CD4-positive, alpha-beta T cell (primary cell): ENCODE data around the gene CASTOR1. TPM values are rescaled to one million over a fixed set of nuclear protein-coding genes. Genes with fewer than 3 reads are reported as not detected.

ENCODE experiments used
- ATAC-seq: fragments of 200-7000 bp; cut with Tn5 transposase; one replicate; pipeline ENCODE4 v1.10.0; 2022; ENCODE audit warnings: mild to moderate bottlenecking; ENCODE audit not compliant: poor library complexity
- CTCF ChIA-PET: fragments of 350-600 bp; sonication (Branson Sonifier 250); formaldehyde crosslinking; loops from one replicate; lab custom pipeline; 2021; ENCODE audit warnings: antibody characterized with exemption, inconsistent platforms; lab: Charles Lee
- POLR2A ChIA-PET: fragments of 350-600 bp; sonication (Branson Sonifier 250); formaldehyde crosslinking; loops from one replicate; lab custom pipeline; 2021; ENCODE audit warnings: antibody characterized with exemption, inconsistent platforms; lab: Charles Lee
- DNase-seq, 14 experiments: peaks; one replicate each; pipeline ENCODE4 v3.0.0-alpha.2; 2013 to 2020; ENCODE audit warnings: mixed read lengths in 2 of 14
- H3K27ac ChIP-seq, 2 donors: one replicate each; pipeline versions ENCODE4 v1.5.1 to v1.7.0; 2013; ENCODE audit warnings: low read length in 2 of 2, low read depth in 1 of 2, mild to moderate bottlenecking in 1 of 2
- H3K27me3 ChIP-seq, 2 experiments: 1 replicate in 1 of 2; 2 replicates in 1 of 2; pipeline versions ENCODE4 v1.6.1 to v1.7.0; 2013; ENCODE audit warnings: low read length in 2 of 2, control low read depth in 1 of 2, mild to moderate bottlenecking in 1 of 2, moderate library complexity in 1 of 2; ENCODE audit not compliant: insufficient read depth in 2 of 2, control insufficient read depth in 1 of 2
- H3K36me3 ChIP-seq: one replicate; pipeline ENCODE4 v1.6.1; 2013; ENCODE audit warnings: low read length, control low read depth; ENCODE audit not compliant: insufficient read depth
- H3K4me1 ChIP-seq: one replicate; pipeline ENCODE4 v1.6.1; 2013; ENCODE audit warnings: low read length, control low read depth; ENCODE audit not compliant: insufficient read depth
- H3K4me3 ChIP-seq: one replicate; pipeline ENCODE4 v1.5.1; 2013; ENCODE audit warnings: mild to moderate bottlenecking, low read length, moderate library complexity
- H3K9me3 ChIP-seq, 2 experiments: 1 replicate in 1 of 2; 2 replicates in 1 of 2; pipeline versions ENCODE4 v1.6.1 to v1.7.0; 2013; ENCODE audit warnings: low read length in 2 of 2, mild to moderate bottlenecking in 2 of 2, control low read depth in 1 of 2, moderate library complexity in 1 of 2; ENCODE audit not compliant: control insufficient read depth in 1 of 2, insufficient read depth in 1 of 2
- H3K27ac Mint-ChIP-seq: one replicate; pipeline ENCODE4 v1.8.0; 2020; ENCODE audit warnings: mixed read lengths
- H3K27me3 Mint-ChIP-seq: one replicate; pipeline ENCODE4 v1.8.0; 2021; ENCODE audit warnings: mixed read lengths
- H3K36me3 Mint-ChIP-seq: one replicate; pipeline ENCODE4 v1.8.0; 2021; ENCODE audit warnings: low read depth, mixed read lengths
- H3K4me1 Mint-ChIP-seq: one replicate; pipeline ENCODE4 v1.8.0; 2021; ENCODE audit warnings: low read depth, mixed read lengths
- H3K4me3 Mint-ChIP-seq: one replicate; pipeline ENCODE4 v1.8.0; 2020; ENCODE audit warnings: mild to moderate bottlenecking, mixed read lengths
- H3K9me3 Mint-ChIP-seq: one replicate; pipeline ENCODE4 v1.8.0; 2020; ENCODE audit warnings: mixed read lengths
- CTCF ChIP-seq: fragments of 200-600 bp; IDR thresholded peaks from one replicate; pipeline ENCODE4 v1.8.0; 2022; ENCODE audit warnings: antibody characterized with exemption, mild to moderate bottlenecking
- intact Hi-C, 2 experiments: fragments of 100-400 bp; cut with DNase I in 1 of 2; cut with micrococcal nuclease in 1 of 2; formaldehyde crosslinking; loops; one replicate each; pipeline versions ENCODE4 v1.15.1 to v1.9.0; 2023 to 2025; cut with DNase I, micrococcal nuclease
- total RNA-seq, 174 experiments: library from RNA in 2 of 174; stranded (reverse) in 2 of 174; gene quantifications; one replicate each; pipeline ENCODE4 v1.2.3 and lab custom pipeline; 2021 to 2026

Gene CASTOR1
- total RNA-seq, 2 experiments from 2014 or later: 7.9 to 8.8 TPM

- intact Hi-C loops: no loop called here
- POLR2A ChIA-PET: no interaction called here
These were observed 29.0 kb downstream of the CASTOR1 start for GRCh38 chr22:30260276-30260675.

GRCh38 chr22:30254314-30254713, 35.0 kb downstream of the CASTOR1 start:
- TF ChIP-seq CTCF: no peak
- H3K4me3 Mint-ChIP-seq: no peak overlapping the region
- H3K27ac Mint-ChIP-seq: no peak overlapping the region
- no peaks in the 10 kb centered on the region for H3K9me3 ChIP-seq
- peaks cover 7% of the 10 kb centered on the region for H3K4me1 ChIP-seq
- intact Hi-C loops: no loop called here
- no peak overlapping the region for H3K27ac ChIP-seq
- H3K4me1 Mint-ChIP-seq: no peaks in the 10 kb centered on the region
- no peaks in the 10 kb centered on the region for H3K36me3 Mint-ChIP-seq
- H3K4me3 ChIP-seq: no peak overlapping the region
- DNase-seq (no peak), ATAC-seq (no peak)
- no peaks in the 10 kb centered on the region for H3K27me3 ChIP-seq
- H3K36me3 ChIP-seq: no peaks in the 10 kb centered on the region
- peaks cover 3% of the 10 kb centered on the region for H3K27me3 Mint-ChIP-seq
- H3K9me3 Mint-ChIP-seq: no peaks in the 10 kb centered on the region
- POLR2A ChIA-PET: no interaction called here
- CTCF ChIA-PET: no interaction called here

More at GRCh38 chr22:30260276-30260675, 29.0 kb downstream of the CASTOR1 start:
- Histone ChIP-seq H3K36me3 (peaks cover 18% of the 10 kb centered on the region), H3K9me3 (no peaks in the 10 kb centered on the region), H3K27ac (no peak overlapping the region), H3K4me1 (peaks cover 32% of the 10 kb centered on the region), H3K4me3 (no peak overlapping the region), H3K27me3 (no peaks in the 10 kb centered on the region)
- no peak for DNase-seq
- H3K27ac Mint-ChIP-seq: no peak overlapping the region
- H3K27me3 Mint-ChIP-seq: no peaks in the 10 kb centered on the region
- H3K4me1 Mint-ChIP-seq: peaks cover 23% of the 10 kb centered on the region
- ATAC-seq: no peak
- no peak for TF ChIP-seq CTCF
- no peaks in the 10 kb centered on the region for H3K9me3 Mint-ChIP-seq
- H3K36me3 Mint-ChIP-seq: peaks cover 4% of the 10 kb centered on the region
- CTCF ChIA-PET: interaction anchor here (0.5 to 1.0 kb wide), 2 partner anchors 27 to 1408 kb away, joined by 3 read pairs; no protein-coding TSS in a partner anchor
- no peak overlapping the region for H3K4me3 Mint-ChIP-seq

- intact Hi-C loops: no loop called here
- Mint-ChIP-seq H3K27me3 (peaks cover 9% of the 10 kb centered on the region), H3K4me1 (peaks cover 5% of the 10 kb centered on the region)
These were observed 36.0 kb downstream of the CASTOR1 start for GRCh38 chr22:30253205-30253852.

More at GRCh38 chr22:30253205-30253852, 36.0 kb downstream of the CASTOR1 start:
- peaks cover 14% of the 10 kb centered on the region for H3K4me1 ChIP-seq
- POLR2A ChIA-PET: no interaction called here
- H3K36me3 ChIP-seq: no peaks in the 10 kb centered on the region
- H3K27ac ChIP-seq: no peak overlapping the region
- TF ChIP-seq CTCF: no peak
- H3K4me3 ChIP-seq: no peak overlapping the region
- H3K27me3 ChIP-seq: peaks cover 0 to 1% of the 10 kb centered on the region in 2 experiments
- ATAC-seq (no peak), DNase-seq (no peak)
- CTCF ChIA-PET: no interaction called here
- Mint-ChIP-seq H3K9me3 (no peaks in the 10 kb centered on the region), H3K36me3 (no peaks in the 10 kb centered on the region), H3K4me3 (no peak overlapping the region), H3K27ac (no peak overlapping the region)
- no peaks in the 10 kb centered on the region for H3K9me3 ChIP-seq
